Fibroblast of lung (primary cell): Measurements from ENCODE around the gene VRK1.
"Not testable (repeated sequence)": the region's sequence is repeated elsewhere in the genome, so short reads cannot be mapped to it uniquely, and the experiment has no call there.

Source experiments
- CTCF ChIP-seq, 2 donors: IDR thresholded peaks in 1 of 2; conservative IDR thresholded peaks in 1 of 2; 1 replicate in 1 of 2; 2 replicates in 1 of 2; pipeline ENCODE4 v1.5.1; 2011 to 2012; ENCODE audit warnings: low read length in 2 of 2, control low read depth in 1 of 2, inconsistent platforms in 1 of 2, low read depth in 1 of 2, mild to moderate bottlenecking in 1 of 2
- EZH2 ChIP-seq: IDR thresholded peaks from 2 replicates; pipeline ENCODE4 v1.5.1; 2012; ENCODE audit warnings: low read length, control low read depth, mild to moderate bottlenecking; ENCODE audit errors: missing control alignments

GRCh38 chr14:96883974-96884373 is 86.8 kb downstream of the VRK1 start:
- not testable (repeated sequence) for TF ChIP-seq CTCF (conservative IDR thresholded peaks at IDR 0.05 in 1 of 2, IDR thresholded peaks at IDR 0.05 in 1 of 2; ENCODE audit: low read depth in 1 of 2, low read length in 2 of 2); EZH2
